Neural cell (in vitro differentiated cells): ENCODE measurements around the gene TFDP2.

Source experiments
- CTCF ChIP-seq: fragments of 450-650 bp; IDR thresholded peaks from 2 replicates; pipeline ENCODE4 v1.5.1; 2014; ENCODE audit warnings: antibody characterized with exemption, mild to moderate bottlenecking, moderate library complexity; ENCODE audit not compliant: poor library complexity, severe bottlenecking
- EP300 ChIP-seq: fragments of 450-650 bp; conservative IDR thresholded peaks from 2 replicates; pipeline ENCODE4 v1.6.1; 2014; ENCODE audit warnings: antibody characterized with exemption, mild to moderate bottlenecking, moderate library complexity; ENCODE audit not compliant: poor library complexity, severe bottlenecking
- MXI1 ChIP-seq: fragments of 450-650 bp; conservative IDR thresholded peaks from 2 replicates; pipeline ENCODE4 v1.6.1; 2014; ENCODE audit warnings: antibody characterized with exemption, mild to moderate bottlenecking; ENCODE audit not compliant: poor library complexity, severe bottlenecking
- POLR2AphosphoS5 ChIP-seq: IDR thresholded peaks from 2 replicates; pipeline ENCODE4 v1.6.1; 2012
- RAD21 ChIP-seq: fragments of 450-650 bp; conservative IDR thresholded peaks from 2 replicates; pipeline ENCODE4 v1.6.1; 2014; ENCODE audit warnings: antibody characterized with exemption, mild to moderate bottlenecking, moderate library complexity
- SMC3 ChIP-seq: fragments of 450-650 bp; conservative IDR thresholded peaks from 2 replicates; pipeline ENCODE4 v1.6.1; 2014; ENCODE audit warnings: antibody characterized with exemption, mild to moderate bottlenecking, moderate library complexity; ENCODE audit not compliant: poor library complexity

- TF ChIP-seq CTCF (no peak), EP300 (no peak), SMC3 (no peak), RAD21 (no peak), MXI1 (no peak), POLR2AphosphoS5 (no peak)
Observed at GRCh38 chr3:141938011-141938500, 211.3 kb downstream of the TFDP2 start.
